Nucleus accumbens (tissue), 56 donors: ENCODE measurements around the gene SLC13A3.

Experiments used
- DNase-seq, 56 donors: peaks; one replicate each; lab custom pipeline; 2025; lab: John Stamatoyannopoulos, UW

Gene SLC13A3

DNA sequence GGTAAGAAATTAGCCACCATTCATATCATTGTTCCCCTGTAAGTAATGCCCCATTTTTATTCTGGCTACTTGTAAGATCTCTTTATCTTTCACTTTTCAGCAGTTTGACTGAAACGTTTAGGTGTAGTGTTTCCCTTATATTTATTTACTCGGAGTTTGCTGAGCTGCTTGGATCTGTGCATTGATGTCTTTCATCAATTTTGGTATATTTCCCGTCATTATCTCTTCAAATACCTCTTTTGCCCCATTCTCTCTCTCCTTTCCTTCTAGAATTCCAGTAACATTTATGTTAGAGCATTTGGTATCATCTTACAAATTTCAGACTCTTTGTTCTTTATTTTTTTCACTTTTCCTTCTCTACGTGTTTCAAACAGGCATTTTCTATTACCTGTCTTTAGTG lies 9.2 kb upstream of the SLC13A3 start:
- DNase-seq: no peak

DNA sequence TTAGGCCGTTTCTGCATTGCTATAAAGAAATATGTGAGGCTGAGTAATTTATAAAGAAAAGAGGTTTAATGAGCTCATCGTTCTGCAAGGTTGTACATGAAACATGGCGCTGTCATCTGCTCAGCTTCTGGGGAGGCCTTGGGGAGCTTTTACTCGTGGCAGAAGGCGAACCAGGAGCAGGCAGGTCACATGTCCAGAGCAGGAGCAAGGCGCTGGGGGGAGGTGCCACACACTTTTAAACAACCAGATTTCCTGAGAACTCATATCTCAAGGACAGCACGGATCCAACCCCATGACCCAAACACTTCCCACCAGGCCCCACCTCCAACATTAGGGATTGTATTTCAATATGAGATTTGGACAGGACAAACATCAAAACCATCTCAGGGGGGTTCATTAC lies 6.4 kb upstream of the SLC13A3 start:
- no peak for DNase-seq

DNA sequence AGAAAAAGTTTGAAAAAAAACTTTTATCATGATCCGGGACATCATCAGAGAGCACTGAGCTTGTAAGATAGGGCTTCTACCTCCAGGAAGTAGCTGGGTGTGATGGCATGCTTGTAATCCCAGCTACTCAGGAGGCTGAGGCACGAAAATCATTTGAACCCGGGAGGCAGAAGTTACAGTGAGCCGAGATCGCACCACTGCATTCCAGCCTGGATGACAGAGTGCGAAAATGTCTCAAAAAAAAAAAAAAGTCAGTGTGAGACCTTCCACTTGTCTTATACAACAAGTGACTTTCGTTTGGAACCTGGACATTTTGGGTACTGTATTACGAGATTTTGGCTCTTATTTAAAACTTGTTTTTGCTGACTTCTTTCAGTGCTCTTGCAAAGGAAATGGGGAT lies 5.9 kb upstream of the SLC13A3 start:
- no peak for DNase-seq

DNA sequence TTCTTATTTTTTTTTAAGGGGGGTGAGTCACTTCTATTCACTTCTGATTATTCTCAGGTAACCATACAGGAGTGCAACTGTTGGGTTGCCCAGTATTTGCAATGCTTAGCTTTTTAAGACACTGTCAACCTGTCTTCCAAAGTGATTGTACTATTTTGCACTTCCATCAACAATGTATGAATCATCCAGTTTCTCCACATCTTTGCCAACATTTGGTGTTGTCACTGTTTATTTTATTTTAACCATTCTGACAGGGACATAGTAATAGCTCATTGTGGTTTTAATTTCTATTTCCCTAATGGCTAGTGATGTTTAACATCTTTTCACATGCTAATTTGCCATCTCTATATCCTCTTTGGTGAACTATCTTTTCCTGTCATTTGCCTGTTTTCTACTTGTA lies 1.4 kb upstream of the SLC13A3 start:
- DNase-seq: no peak

DNA sequence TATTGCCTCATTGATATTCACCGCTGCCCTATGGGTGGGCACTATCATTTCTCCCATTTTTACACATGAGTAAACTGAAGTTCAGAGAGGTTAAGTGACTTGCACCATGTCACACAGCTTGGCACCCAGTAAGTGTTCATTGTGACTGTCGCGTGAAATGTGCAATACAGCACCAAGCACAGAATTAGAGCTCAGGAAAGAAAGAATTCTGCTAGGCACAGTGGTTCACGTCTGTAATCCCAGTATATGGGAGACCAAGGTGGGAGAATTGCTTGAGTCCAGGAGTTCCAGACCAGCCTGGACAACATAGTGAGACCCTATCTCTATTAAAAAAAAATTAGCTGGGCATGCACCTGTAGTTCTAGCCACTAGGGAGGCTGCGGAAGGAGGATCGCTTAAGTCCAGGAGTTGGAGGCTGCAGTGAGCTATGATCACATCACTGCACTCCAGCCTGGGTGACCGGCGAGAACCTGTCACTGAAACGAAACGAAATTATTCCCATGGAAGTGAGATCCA lies 626 bp downstream of the SLC13A3 start:
- DNase-seq: no peak

DNA sequence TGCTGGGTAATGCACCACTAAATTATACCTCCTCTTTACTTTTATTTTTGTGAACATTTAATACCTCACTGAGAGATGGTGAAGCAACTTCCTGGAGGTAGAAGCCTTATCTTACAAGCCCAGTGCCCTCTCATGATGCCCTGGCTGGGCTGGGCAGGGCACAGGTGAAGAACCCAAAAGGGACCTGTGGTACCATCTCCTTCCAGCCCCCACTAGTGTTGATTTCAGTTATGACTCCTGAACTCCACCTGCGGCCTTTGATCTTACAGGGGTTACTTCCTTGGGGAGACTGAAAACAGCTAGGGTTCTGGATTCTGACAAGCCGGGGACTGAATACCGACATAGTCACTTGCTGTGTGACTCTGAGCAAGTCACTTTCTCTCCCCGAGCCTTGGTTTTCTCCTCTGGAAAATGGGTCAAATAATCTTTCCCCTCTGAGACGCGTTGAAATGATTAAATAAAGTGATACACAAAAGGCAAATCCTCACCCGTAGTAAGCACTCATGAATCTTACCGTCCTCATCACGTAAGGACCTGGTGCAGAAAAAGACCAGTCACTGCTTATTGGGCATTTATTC lies 1.2 kb downstream of the SLC13A3 start:
- no peak for DNase-seq

DNA sequence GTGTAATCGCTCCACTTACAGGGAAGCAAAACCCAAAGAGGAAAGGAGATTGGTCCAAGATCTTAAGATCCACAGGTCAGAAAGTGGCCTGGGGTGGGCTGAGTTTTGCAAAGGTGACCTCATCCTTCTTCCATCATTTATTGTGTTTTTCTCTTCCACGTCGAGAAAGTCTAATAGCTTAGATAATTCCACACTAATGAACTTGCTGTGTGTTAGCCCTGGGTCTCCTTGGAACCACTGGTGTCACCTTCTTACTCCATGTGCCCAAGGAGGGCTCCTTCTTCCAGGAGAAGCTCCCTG lies 1.7 kb downstream of the SLC13A3 start:
- DNase-seq: peak in 1 of 56 donors; percentile 45

DNA sequence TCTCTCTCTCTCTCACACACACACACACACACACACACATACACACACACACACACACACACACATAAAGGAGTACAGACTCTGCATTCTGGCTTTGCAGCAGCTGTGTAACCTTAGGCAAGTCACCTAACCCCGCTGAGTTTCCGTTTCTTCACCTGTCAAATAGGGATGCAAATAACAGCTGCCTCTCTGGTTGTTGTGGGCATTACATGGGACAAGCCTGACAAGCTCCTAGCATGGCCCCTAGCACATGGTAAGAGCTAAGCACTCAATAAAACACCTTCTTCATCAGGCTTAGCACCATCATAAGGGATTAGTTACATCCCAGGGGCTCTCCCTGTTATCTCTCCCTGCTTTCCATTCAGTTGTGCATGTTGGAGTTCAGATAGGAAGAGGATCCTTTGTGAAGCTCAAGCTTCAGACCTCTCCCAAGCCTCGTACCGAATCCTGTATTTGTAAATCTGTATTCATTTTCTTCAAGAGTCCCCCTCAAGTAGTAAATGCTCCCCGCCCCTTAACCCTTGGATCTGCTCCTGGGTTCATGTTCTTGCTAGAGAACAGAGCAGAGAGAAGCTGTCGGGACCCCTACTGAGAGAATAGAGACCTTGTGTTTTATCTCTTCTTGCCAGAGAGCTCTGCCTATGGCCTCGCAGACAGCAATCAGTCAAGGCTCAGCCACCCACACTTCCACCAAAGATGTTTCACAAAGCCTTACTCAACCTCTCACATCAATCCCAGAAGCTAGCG lies 2.2 kb downstream of the SLC13A3 start:
- DNase-seq: peak in 3 of 56 donors; percentile 13 to 45 (median 29)

DNA sequence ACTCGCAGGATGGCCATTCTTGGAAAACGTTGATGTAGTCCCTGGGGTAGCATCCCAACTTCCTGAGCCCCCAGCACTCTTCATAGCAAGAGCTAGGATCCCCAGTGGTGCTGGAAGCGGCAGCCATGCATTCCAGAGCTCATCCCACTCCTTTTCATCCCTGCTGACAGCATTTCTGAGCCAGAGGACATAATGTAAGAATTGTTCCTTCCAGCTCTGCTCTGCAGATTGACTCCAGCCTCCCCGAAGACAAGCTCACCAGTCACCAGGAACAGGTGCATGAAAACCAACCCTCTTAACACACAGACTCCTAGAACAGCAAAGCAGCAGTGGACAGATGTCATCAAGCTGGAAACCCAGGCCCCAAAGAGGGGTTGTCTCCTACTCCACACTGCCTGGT lies 3.8 kb downstream of the SLC13A3 start:
- peak in 20 of 56 donors; percentile 12 to 54 (median 26) for DNase-seq

DNA sequence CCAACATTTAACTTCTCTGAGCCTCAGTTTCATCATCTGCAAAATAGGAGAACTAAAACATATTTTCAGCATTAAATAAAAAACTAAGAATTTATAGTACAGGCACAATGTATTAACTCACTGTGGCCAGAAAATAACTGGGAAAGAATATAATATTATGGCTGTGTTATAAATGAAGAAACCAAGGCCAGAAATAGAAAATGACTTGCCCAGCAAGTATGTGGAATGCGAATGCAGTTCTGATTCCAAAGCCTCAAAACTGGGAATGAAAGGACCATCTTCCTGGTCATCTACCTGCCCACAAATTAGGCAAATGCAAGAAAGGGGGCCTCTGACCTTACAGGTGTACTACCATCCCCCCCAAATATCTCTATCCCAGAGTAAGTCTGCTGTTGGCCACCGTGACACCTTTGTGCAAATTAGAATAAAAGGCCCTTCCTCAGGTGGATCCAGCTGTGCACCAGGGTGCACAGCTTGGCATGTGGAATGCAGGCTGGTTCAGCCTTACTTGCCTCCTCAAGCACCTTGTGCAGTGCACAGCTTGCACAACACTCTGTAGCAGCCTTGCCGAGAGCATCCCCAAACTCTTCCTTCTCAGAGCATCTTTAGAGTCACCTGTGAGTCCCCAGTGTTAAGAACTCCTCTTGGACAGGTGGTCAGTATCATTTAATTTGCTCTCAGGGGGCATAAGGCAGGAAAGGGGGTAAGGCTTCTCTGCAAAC lies 4.4 kb downstream of the SLC13A3 start:
- DNase-seq: no peak

DNA sequence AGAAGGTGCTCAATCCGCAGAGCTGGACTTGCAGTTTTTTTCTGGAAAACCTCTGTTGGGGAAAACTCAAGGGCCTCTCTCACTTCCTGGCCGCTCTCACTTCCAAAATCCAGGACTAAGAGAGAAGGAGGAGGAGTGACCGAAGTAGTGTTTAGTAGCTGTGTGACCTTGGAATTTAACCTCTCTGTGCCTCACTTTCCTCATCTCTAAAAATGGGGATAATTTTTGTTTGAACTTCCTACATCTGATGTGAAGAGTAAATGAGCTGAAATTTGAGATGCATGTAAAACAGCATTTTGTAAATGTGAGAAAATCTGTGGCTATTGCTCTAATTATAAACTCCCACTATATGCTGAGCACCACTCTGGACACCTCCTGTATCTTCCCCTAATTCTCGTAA lies 5.1 kb downstream of the SLC13A3 start:
- no peak for DNase-seq

DNA sequence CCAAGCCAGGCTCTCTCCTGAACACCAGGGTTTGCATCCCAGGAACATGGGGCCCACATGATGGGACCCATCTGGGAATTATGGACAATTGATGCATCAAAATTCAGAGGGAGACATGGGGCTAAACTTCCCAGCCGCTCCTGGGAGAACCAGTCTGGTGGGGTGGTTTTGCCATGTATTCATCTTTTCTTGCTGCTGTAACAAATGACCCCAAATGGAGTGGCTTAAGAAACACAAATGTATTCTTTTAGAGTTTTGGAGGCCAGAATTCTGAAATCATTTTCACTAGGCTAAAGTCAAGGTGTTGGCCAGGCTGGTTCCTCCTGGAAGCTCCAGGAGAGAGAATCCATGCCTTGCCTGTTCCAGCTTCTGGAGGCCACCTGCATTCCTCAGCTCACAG lies 6.5 kb downstream of the SLC13A3 start:
- no peak for DNase-seq

DNA sequence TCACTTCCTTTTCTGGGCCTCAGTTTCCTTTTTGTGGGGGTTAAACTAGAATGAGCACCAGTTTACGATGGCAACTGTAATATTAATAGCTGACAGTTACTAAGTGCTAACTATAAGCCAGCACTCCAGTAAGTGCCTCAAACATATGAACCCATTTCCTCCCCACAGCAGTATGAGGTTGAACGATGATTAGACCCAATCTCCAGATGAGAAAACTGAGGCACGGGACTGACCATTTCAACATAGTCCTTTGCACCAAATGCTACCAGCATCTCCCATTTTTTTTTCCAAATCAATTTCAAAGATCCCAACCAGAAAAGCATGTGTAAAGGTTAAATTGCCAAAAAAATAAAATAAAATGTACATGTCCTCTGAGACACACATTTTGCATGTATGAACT lies 7.1 kb downstream of the SLC13A3 start:
- no peak for DNase-seq

DNA sequence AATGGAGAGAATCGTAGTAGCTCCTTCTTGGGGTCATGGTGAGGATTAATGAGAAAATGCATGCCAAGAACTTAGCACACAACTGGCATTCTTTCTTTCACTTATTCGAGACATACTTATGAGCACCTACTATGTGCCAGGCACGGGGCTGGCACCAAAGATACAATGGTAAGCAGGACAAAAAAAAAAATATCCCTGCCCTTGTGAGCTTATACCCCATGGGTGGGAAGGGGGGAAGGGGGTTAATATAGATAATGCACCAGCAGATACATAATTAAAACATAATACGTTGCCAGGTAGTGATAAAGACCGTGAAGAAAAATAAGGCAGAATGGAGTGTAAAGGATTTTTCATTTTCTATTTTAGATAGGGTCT lies 8.3 kb downstream of the SLC13A3 start:
- DNase-seq: no peak

DNA sequence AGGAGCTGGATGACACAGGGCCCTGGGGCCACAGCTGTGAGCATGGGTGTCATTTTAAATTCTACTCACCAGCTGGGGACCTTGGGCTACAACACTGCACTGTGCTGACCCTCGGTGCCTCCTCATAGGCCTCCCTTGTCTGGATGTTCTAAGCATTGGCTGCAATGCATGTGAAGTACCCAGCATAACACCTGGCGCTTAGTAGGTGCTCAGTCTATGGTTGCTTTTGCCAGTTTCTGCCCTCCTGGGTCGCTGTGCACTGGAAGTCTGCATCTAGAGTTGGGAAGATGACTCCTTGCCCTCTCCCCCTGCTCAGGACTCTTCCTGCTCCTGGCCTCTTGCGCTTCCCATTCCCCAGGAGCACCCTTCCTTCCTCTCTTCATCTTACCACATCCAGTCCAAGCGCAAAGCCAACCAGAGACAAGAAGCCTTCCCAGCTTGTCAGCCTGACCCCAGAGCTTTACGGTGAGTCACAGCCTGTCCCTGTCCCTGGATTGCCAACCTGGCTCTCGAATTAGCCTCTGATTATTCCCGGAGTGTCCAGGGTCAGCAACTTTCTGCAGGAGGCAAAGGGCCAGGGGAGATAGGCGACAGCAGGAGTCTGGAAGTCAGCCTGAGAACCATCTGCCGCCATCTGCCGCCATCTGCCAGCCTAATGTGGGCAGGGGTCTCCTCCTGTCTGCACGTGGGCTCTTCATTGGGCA lies 8.8 kb downstream of the SLC13A3 start:
- DNase-seq: no peak

DNA sequence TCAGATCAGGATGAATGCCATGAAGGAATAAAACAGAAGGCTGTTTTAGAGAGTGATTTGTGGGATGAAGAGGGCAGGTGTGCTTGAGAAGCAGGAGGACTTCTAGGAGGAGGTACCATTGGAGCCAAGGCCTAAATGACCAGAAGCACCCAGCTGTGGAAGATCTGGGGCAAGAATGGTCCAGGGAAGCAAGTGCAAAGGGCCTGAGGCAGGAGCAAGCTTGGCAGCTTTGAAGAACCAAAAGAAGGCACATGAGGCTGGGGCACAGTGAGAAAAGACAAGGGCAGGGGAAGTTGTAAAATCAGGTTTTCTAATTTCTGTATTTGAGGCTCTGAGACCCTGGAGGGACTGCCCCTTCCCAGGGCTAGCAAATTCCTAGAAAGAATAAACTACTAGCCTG lies 9.8 kb downstream of the SLC13A3 start:
- DNase-seq: no peak

DNA sequence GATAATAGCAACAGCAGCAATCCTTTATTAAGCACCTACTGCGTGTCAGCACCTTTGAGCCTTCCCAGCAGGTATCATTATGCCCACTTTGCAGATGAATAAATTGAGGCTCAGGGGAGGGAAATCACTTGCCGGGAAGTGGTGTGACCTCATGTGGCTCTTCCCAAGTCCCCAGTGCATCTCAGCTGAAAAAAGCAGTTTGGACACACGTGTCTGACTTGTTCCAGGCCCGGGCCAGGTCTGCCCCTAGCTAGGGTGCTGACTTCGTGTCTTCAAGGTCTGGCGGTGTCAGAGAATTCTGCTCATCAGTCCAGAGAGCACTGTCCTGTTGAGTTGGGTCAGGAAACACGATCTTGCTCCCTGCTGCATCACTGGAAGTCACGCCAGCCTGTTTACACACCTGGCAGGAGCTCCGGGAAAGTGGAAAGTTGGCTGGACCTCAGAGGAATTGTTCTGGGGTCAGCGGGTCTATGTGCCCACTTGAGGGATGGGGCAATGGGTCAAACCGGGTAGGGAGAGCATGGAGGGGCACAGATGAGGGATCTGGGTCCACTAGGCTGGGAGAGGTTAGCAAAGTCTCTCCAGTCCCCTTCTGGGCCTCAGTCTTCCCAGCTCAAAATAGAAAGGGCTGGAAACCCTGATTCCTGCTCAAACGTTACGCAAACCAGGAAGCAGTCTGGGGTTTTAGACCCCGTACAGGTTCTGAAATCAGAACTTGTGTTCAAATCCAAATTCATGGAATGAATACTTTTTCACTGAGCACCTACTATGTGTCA lies 10.5 kb downstream of the SLC13A3 start:
- DNase-seq: no peak

DNA sequence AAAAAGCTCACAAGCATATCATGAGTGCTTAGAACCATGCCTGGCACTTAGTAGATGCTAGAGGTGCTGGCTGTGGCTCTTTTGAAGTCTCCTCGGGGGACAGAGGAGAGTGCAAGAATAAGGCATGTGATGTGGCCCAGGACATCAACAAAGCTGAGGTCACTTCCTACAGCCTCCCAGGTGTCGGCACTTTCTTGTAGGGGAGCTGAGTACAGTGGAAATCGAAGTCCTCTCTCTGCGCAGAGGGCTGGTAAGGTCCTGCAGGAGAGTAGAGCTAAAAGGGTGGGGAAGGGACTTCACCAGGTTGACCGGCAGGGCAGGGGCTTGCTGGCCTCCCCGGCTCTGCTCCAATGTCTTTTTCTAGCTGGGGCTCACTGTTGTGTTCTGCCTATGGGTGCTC lies 11.2 kb downstream of the SLC13A3 start:
- DNase-seq: no peak

DNA sequence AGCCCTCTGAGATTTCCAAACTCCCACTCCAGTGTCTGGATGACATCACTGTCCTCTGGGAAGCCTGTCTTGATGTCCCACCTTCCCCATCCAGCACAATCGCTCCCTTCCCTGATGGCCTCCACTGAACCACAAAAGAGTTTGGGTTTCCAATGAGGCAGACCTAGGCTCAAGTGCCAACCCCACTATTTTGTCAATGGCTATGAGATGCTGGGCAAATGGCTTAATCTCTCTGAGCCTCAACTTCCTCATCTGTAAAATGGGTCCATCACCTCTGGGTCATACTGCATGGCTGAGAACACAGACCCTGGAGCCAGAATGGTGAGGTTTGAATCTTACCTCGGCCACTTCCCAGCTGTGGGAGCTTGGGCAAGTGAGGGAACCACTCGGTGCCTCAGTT lies 11.7 kb downstream of the SLC13A3 start:
- no peak for DNase-seq

DNA sequence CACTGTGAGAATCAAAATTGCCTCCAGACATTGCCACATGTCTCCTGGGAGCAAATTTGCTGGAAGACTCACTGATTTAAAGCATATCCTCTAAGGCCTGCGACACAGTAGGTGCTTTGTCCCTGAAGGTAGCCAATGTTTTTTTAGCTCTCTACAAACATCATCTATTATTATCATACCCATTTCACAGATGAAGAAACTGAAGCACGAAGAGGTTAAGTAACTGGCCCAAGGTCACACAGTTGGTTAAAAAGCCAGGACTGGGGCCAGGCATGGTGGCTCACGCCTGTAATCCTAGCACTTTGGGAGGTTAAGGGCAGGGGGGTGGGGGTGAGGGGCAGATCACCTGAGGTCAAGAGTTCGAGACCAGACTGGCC lies 12.4 kb downstream of the SLC13A3 start:
- DNase-seq: no peak
